HG02981 (cell line): Measurements from ENCODE around the gene TCHH.

ENCODE experiments used
- ATAC-seq: cut with Tn5 transposase; IDR thresholded peaks from one replicate; pipeline ENCODE4 v1.9.1; 2021; ENCODE audit warnings: mild to moderate bottlenecking, moderate library complexity; ENCODE audit not compliant: unreplicated experiment

Gene TCHH

DNA sequence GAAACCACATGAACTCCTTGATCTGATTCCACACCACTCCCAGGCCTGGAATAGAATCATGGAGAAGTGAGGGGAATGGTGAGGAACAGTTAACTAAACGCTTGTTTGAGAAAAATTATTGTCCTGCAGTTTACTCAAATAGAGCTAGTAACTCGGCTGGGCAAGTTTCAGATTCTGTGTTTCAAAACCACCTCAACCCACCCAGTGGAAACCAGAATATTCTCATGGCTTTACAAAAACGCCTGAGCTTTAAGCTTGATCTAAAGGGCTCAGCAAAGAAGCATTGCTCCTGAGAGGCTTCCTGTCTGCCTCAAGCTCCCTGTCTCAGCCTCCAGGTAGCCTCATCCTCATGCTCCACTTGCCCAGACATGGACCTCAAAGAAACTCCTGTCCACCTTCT is 42.9 kb downstream of the TCHH start:
- no peak for ATAC-seq

DNA sequence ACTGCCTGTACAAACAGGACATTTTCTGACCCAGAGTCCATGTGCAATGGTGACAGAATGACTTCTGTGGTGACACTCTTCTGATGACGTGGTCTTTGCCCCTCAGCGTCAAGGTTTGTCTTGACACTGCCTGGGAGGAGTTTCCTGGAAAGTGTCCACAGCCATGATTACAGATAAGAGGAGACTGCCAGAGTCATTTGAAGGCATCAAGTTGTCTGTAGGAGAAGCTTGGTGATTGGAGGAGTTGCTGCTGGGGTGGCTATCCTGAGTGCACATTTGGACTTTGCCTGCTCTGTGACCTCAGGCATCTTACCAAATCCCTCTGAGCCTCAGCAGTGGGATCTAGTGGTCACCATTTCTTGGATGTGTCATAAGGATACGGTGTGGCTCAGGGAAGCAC is 44.1 kb downstream of the TCHH start:
- no peak for ATAC-seq

DNA sequence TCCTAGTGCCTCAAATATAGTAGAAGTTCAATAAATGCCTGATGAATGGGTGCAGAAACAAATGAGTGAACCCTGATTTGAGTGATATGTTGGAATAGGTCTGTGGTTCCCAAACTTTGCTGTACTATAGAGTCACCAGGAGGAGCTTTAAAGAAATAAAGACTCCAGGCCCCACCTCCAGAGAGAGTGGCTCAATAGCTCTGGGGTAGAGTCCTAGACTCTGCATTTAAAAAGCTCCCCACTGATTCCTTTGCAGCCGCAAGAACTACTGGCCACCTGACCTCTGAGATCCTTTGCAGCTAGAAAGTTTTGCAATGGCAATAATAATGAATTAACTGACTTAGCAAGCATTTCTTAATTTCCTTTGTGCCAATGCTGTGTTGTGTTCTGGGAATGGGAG is 47.3 kb downstream of the TCHH start:
- no peak for ATAC-seq

DNA sequence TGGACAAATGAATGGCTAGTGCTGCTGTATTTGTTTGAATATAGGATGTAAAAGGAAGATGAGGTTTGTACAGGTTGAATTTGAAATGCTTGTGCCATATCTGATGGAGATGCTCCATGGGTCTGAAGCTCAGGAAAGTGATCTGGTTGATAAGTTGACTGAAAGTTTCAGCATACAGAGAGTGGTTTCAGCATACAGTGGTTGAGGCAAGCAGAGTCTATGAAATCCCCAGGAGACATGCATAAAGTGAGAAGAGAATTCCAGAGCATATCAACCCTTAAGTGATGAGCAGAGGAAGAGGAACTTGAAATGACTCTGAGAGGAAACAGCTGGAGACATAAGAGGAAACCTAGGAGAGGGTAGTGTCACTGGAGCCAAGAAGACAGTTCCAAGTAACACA is 48.1 kb downstream of the TCHH start:
- ATAC-seq: no peak

DNA sequence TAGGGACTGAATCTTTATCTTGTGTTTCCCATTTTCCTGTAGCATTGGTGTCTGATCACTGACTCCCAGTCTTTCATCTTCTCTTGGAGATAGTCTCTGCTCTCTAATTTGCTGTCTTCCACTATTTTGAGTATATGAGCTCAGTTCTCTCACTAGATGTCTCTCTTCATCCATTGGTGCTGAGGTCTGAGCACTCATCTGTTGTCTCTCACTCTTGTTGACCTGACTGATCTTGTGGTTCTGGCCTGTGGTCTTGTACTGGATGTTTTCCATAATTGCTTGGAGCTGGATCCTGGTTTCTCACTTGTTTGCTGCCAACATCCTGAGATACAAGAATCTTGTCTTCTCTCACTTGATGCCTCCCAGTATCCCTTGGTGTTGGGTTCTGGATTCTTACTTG is 53.3 kb downstream of the TCHH start:
- ATAC-seq: no peak
